Glutamatergic neuron (in vitro differentiated cells): Measurements from ENCODE around the gene SERBP1. TPM values are rescaled to one million over a fixed set of nuclear protein-coding genes. Genes with fewer than 3 reads are reported as not detected.
"Not testable (repeated sequence)": the region's sequence is repeated elsewhere in the genome, so short reads cannot be mapped to it uniquely, and the experiment has no call there.

Experiments used
- DNase-seq: peaks from one replicate; pipeline ENCODE4 v3.0.0; 2022
- H3K27ac Mint-ChIP-seq: one replicate; pipeline ENCODE4 v1.8.0; 2020; ENCODE audit warnings: mild to moderate bottlenecking, mixed read lengths, inconsistent platforms; ENCODE audit not compliant: unreplicated experiment
- H3K27me3 Mint-ChIP-seq: one replicate; pipeline ENCODE4 v1.8.0; 2020; ENCODE audit warnings: mild to moderate bottlenecking, moderate library complexity, mixed read lengths, inconsistent platforms; ENCODE audit not compliant: unreplicated experiment
- H3K36me3 Mint-ChIP-seq: one replicate; pipeline ENCODE4 v1.8.0; 2020; ENCODE audit warnings: mild to moderate bottlenecking, mixed read lengths, inconsistent platforms; ENCODE audit not compliant: unreplicated experiment
- H3K4me1 Mint-ChIP-seq: one replicate; pipeline ENCODE4 v1.8.0; 2020; ENCODE audit warnings: mild to moderate bottlenecking, low read depth, mixed read lengths, inconsistent platforms; ENCODE audit not compliant: unreplicated experiment
- H3K4me3 Mint-ChIP-seq: one replicate; pipeline ENCODE4 v1.8.0; 2020; ENCODE audit warnings: mild to moderate bottlenecking, mixed read lengths, inconsistent platforms; ENCODE audit not compliant: unreplicated experiment
- H3K9me3 Mint-ChIP-seq: one replicate; pipeline ENCODE4 v1.8.0; 2020; ENCODE audit warnings: mild to moderate bottlenecking, moderate library complexity, mixed read lengths, inconsistent platforms; ENCODE audit not compliant: unreplicated experiment
- CTCF ChIP-seq: fragments of 200-600 bp; sonication (generic); IDR thresholded peaks from one replicate; pipeline ENCODE4 v1.5.0; 2021; ENCODE audit not compliant: partially characterized antibody, unreplicated experiment
- total RNA-seq: library from RNA; stranded (reverse); fragmentation: NEBNext Ultra II Directional; extraction: Animal tissue kit (Norgen Biotek cat#: 25700); gene quantifications from one replicate; pipeline ENCODE4 v1.2.1, GENCODE V29; 2021; ENCODE audit not compliant: unreplicated experiment

SERBP1 gene
- total RNA-seq, 1 donor from 2014 or later = 159 TPM

GRCh38 chr1:67404212-67404620, 26.0 kb downstream of the SERBP1 start:
- no peak overlapping the region for H3K27ac Mint-ChIP-seq
- no peak for DNase-seq

GRCh38 chr1:67401443-67401842, 28.8 kb downstream of the SERBP1 start:
- Mint-ChIP-seq H3K27me3 (no peaks in the 10 kb centered on the region), H3K36me3 (no peaks in the 10 kb centered on the region), H3K4me1 (peaks cover 2% of the 10 kb centered on the region), H3K27ac (no peak overlapping the region), H3K9me3 (peaks cover 9% of the 10 kb centered on the region), H3K4me3 (no peak overlapping the region)
- DNase-seq = no peak
- no peak for TF ChIP-seq CTCF

More at GRCh38 chr1:67404212-67404620, 26.0 kb downstream of the SERBP1 start:
- H3K36me3 Mint-ChIP-seq = no peaks in the 10 kb centered on the region
- peaks cover 5% of the 10 kb centered on the region for H3K9me3 Mint-ChIP-seq
- no peak overlapping the region for H3K4me3 Mint-ChIP-seq
- no peaks in the 10 kb centered on the region for H3K27me3 Mint-ChIP-seq
- TF ChIP-seq CTCF = no peak
- peaks cover 2% of the 10 kb centered on the region for H3K4me1 Mint-ChIP-seq

GRCh38 chr1:67400029-67400786, 30.0 kb downstream of the SERBP1 start:
- not testable (repeated sequence) for H3K27me3 Mint-ChIP-seq, H3K9me3 Mint-ChIP-seq, DNase-seq, H3K4me3 Mint-ChIP-seq, H3K36me3 Mint-ChIP-seq, H3K4me1 Mint-ChIP-seq, H3K27ac Mint-ChIP-seq

GRCh38 chr1:67399199-67399993, 30.8 kb downstream of the SERBP1 start:
- H3K27ac Mint-ChIP-seq = no peak overlapping the region
- TF ChIP-seq CTCF = no peak
- H3K4me3 Mint-ChIP-seq = no peak overlapping the region

GRCh38 chr1:67394548-67394947, 35.7 kb downstream of the SERBP1 start:
- TF ChIP-seq CTCF = no peak
- no peak for DNase-seq
- Mint-ChIP-seq H3K4me1 (no peaks in the 10 kb centered on the region), H3K27me3 (peaks cover 2% of the 10 kb centered on the region), H3K36me3 (no peaks in the 10 kb centered on the region), H3K9me3 (peaks cover 3% of the 10 kb centered on the region), H3K4me3 (no peak overlapping the region), H3K27ac (no peak overlapping the region)

More at GRCh38 chr1:67399199-67399993, 30.8 kb downstream of the SERBP1 start:
- no peaks in the 10 kb centered on the region for H3K27me3 Mint-ChIP-seq
- DNase-seq = no peak
- H3K9me3 Mint-ChIP-seq = peaks cover 9% of the 10 kb centered on the region
- H3K36me3 Mint-ChIP-seq = no peaks in the 10 kb centered on the region
- peaks cover 2% of the 10 kb centered on the region for H3K4me1 Mint-ChIP-seq
